H1 (cell line): Measurements from ENCODE around the gene GALE. TPM values are rescaled to one million over a fixed set of nuclear protein-coding genes. Genes with fewer than 3 reads are reported as not detected.

Experiments
- CTCF ChIA-PET: fragments of 300-600 bp; sonication (Branson Sonifier 250); formaldehyde crosslinking; loops from one replicate; lab custom pipeline; 2021; ENCODE audit not compliant: partially characterized antibody; lab: Charles Lee
- POLR2A ChIA-PET: fragments of 300-600 bp; sonication (Branson Sonifier 250); formaldehyde crosslinking; loops from one replicate; lab custom pipeline; 2021; ENCODE audit warnings: inconsistent platforms; ENCODE audit not compliant: partially characterized antibody; lab: Charles Lee
- DNase-seq, 2 experiments: peaks; one replicate each; pipeline versions ENCODE4 v3.0.0 to v3.0.0-alpha.2; 2010 to 2022; ENCODE audit warnings: low spot score in 2 of 2, low read depth in 1 of 2, mixed read lengths in 1 of 2
- FAIRE-seq: peaks from 2 replicates; lab custom pipeline; 2011; peaks lifted over from hg19 to GRCh38; lab: Jason Lieb, UNC
- H2AFZ ChIP-seq: 2 replicates; pipeline ENCODE4 v1.8.1; 2012; ENCODE audit warnings: low read length, inconsistent platforms
- H2AK5ac ChIP-seq: 2 replicates; pipeline ENCODE4 v1.6.1; 2013; ENCODE audit warnings: low read depth, low read length
- H2BK120ac ChIP-seq: replicated peaks from 2 replicates; pipeline ENCODE3; 2013; ENCODE audit warnings: low read depth, low read length, inconsistent platforms
- H2BK12ac ChIP-seq: 2 replicates; pipeline ENCODE4 v1.6.1; 2013; ENCODE audit warnings: low read depth, low read length
- H2BK15ac ChIP-seq: 2 replicates; pipeline ENCODE4 v1.6.1; 2013; ENCODE audit warnings: low read length
- H2BK20ac ChIP-seq: 2 replicates; pipeline ENCODE4 v1.6.1; 2013; ENCODE audit warnings: low read length
- H2BK5ac ChIP-seq: 2 replicates; pipeline ENCODE4 v1.6.1; 2013; ENCODE audit warnings: low read depth, low read length
- H3K14ac ChIP-seq: 2 replicates; pipeline ENCODE4 v1.6.1; 2013; ENCODE audit warnings: inconsistent platforms; ENCODE audit not compliant: insufficient read length
- H3K18ac ChIP-seq: 2 replicates; pipeline ENCODE4 v1.6.1; 2013; ENCODE audit warnings: low read length; ENCODE audit errors: extremely low read depth
- H3K23ac ChIP-seq: 2 replicates; pipeline ENCODE4 v1.6.1; 2013; ENCODE audit warnings: inconsistent platforms; ENCODE audit not compliant: insufficient read length
- H3K23me2 ChIP-seq: 2 replicates; pipeline ENCODE4 v1.6.1; 2013; ENCODE audit warnings: low read depth, low read length
- H3K27ac ChIP-seq: 2 replicates; pipeline ENCODE4 v1.6.1; 2011; ENCODE audit warnings: low read depth, low read length, inconsistent platforms
- H3K27me3 ChIP-seq, 4 experiments: replicated peaks in 1 of 4; 1 replicate in 1 of 4; 2 replicates in 3 of 4; pipeline versions ENCODE4 v1.6.1 to v1.8.1; 2011 to 2013; ENCODE audit warnings: low read length in 3 of 4, mild to moderate bottlenecking in 3 of 4, inconsistent platforms in 2 of 4, mixed read lengths in 2 of 4, moderate library complexity in 1 of 4; ENCODE audit not compliant: control insufficient read depth in 3 of 4, insufficient read depth in 3 of 4; ENCODE audit errors: extremely low read depth in 1 of 4
- H3K36me3 ChIP-seq, 4 experiments: 2 replicates each; pipeline versions ENCODE4 v1.6.1 to v1.8.1; 2011 to 2013; ENCODE audit warnings: mild to moderate bottlenecking in 4 of 4, low read length in 3 of 4, moderate library complexity in 2 of 4, control low read depth in 1 of 4, inconsistent platforms in 1 of 4; ENCODE audit not compliant: insufficient read depth in 4 of 4, control insufficient read depth in 2 of 4
- H3K4ac ChIP-seq: replicated peaks from 2 replicates; pipeline ENCODE3; 2013; ENCODE audit warnings: low read length, low read depth, mixed read lengths, inconsistent platforms; ENCODE audit not compliant: insufficient read length
- H3K4me1 ChIP-seq, 4 experiments: replicated peaks in 1 of 4; 1 replicate in 1 of 4; 2 replicates in 3 of 4; pipeline versions ENCODE4 v1.6.1 to v1.8.1; 2011 to 2013; ENCODE audit warnings: low read length in 3 of 4, inconsistent platforms in 2 of 4, mixed read lengths in 1 of 4; ENCODE audit not compliant: insufficient read depth in 4 of 4, control insufficient read depth in 3 of 4
- H3K4me2 ChIP-seq, 2 experiments: 2 replicates each; pipeline versions ENCODE4 v1.6.1 to v1.8.1; 2011 to 2013; ENCODE audit warnings: low read depth in 2 of 2, low read length in 2 of 2, control low read depth in 1 of 2, inconsistent platforms in 1 of 2, mild to moderate bottlenecking in 1 of 2; ENCODE audit not compliant: insufficient read depth in 1 of 2
- H3K4me3 ChIP-seq, 4 experiments: fragments of 200-600, 300-600 bp in 1 of 4; sonication (generic), shearing (Covaris generic), sonication (Bioruptor Twin) in 1 of 4; 2 replicates each; pipeline versions ENCODE4 v1.5.1 to v1.8.1; 2011 to 2016; ENCODE audit warnings: low read length in 4 of 4, low read depth in 3 of 4, control low read depth in 2 of 4, inconsistent platforms in 2 of 4, mild to moderate bottlenecking in 2 of 4, mixed read lengths in 1 of 4, moderate library complexity in 1 of 4; ENCODE audit not compliant: insufficient read depth in 2 of 4; ENCODE audit errors: extremely low read depth in 1 of 4
- H3K56ac ChIP-seq: replicated peaks from 2 replicates; pipeline ENCODE3; 2013; ENCODE audit warnings: low read depth, mild to moderate bottlenecking, mixed read lengths, low read length, inconsistent platforms; ENCODE audit not compliant: insufficient read length
- H3K79me1 ChIP-seq: 2 replicates; pipeline ENCODE4 v1.6.1; 2013; ENCODE audit warnings: low read depth, low read length, control low read depth
- H3K79me2 ChIP-seq, 2 experiments: 2 replicates each; pipeline versions ENCODE4 v1.6.1 to v1.8.1; 2012 to 2013; ENCODE audit warnings: low read length in 2 of 2, mild to moderate bottlenecking in 2 of 2, inconsistent platforms in 1 of 2; ENCODE audit not compliant: insufficient read depth in 2 of 2, control insufficient read depth in 1 of 2
- H3K9ac ChIP-seq, 4 experiments: replicated peaks in 1 of 4; 1 replicate in 1 of 4; 2 replicates in 3 of 4; pipeline versions ENCODE4 v1.6.1 to v1.8.1; 2011 to 2013; ENCODE audit warnings: low read depth in 3 of 4, low read length in 3 of 4, control low read depth in 2 of 4, mild to moderate bottlenecking in 2 of 4, moderate library complexity in 2 of 4, inconsistent platforms in 1 of 4; ENCODE audit errors: extremely low read depth in 1 of 4
- H3K9me3 ChIP-seq, 2 experiments: 2 replicates each; pipeline versions ENCODE4 v1.6.1 to v1.8.1; 2012 to 2013; ENCODE audit warnings: mild to moderate bottlenecking in 2 of 2, moderate library complexity in 2 of 2, control low read depth in 1 of 2, inconsistent platforms in 1 of 2, low read depth in 1 of 2, low read length in 1 of 2, mixed read lengths in 1 of 2; ENCODE audit not compliant: insufficient read depth in 2 of 2
- H4K20me1 ChIP-seq, 2 experiments: replicated peaks in 1 of 2; 2 replicates each; pipeline versions ENCODE3 to v1.8.1; 2011 to 2013; ENCODE audit warnings: inconsistent platforms in 2 of 2, low read length in 2 of 2, mild to moderate bottlenecking in 1 of 2; ENCODE audit not compliant: insufficient read depth in 2 of 2, control insufficient read depth in 1 of 2
- H4K5ac ChIP-seq: 2 replicates; pipeline ENCODE4 v1.6.1; 2013; ENCODE audit warnings: low read length, low read depth, mixed read lengths, inconsistent platforms; ENCODE audit not compliant: insufficient read length
- H4K8ac ChIP-seq: 2 replicates; pipeline ENCODE4 v1.8.0; 2013; ENCODE audit warnings: mild to moderate bottlenecking, moderate library complexity, low read length, inconsistent platforms; ENCODE audit not compliant: insufficient read depth; ENCODE audit errors: extremely low read depth
- H4K91ac ChIP-seq: replicated peaks from 2 replicates; pipeline ENCODE3; 2013; ENCODE audit warnings: low read length, mixed read lengths, inconsistent platforms; ENCODE audit not compliant: insufficient read length
- CTBP2 ChIP-seq: IDR thresholded peaks from 2 replicates; pipeline ENCODE4 v1.7.0; 2011; ENCODE audit warnings: borderline replicate concordance, mild to moderate bottlenecking, moderate library complexity, mixed read lengths, low read length; ENCODE audit not compliant: insufficient read depth, insufficient read length
- EGR1 ChIP-seq: IDR thresholded peaks from 2 replicates; pipeline ENCODE4 v1.6.1; 2011; ENCODE audit warnings: low read depth, low read length, borderline replicate concordance
- EZH2 ChIP-seq: fragments of 200-600 bp; sonication (generic); IDR thresholded peaks from 2 replicates; pipeline ENCODE4 v1.7.1; 2012; ENCODE audit warnings: low read depth, mild to moderate bottlenecking, moderate library complexity, low read length, inconsistent platforms; ENCODE audit not compliant: severe bottlenecking
- GTF2F1 ChIP-seq: IDR thresholded peaks from 2 replicates; pipeline ENCODE4 v1.6.1; 2012; ENCODE audit warnings: low read depth, low read length, improper control_type of control experiment, borderline replicate concordance
- POU5F1 ChIP-seq: IDR thresholded peaks from 2 replicates; pipeline ENCODE4 v1.6.1; 2011; ENCODE audit warnings: low read depth, mild to moderate bottlenecking, low read length, moderate library complexity
- RBBP5 ChIP-seq: IDR thresholded peaks from 2 replicates; pipeline ENCODE4 v1.7.1; 2012; ENCODE audit warnings: low read depth, mild to moderate bottlenecking, inconsistent platforms, low read length, moderate library complexity, borderline replicate concordance
- RNF2 ChIP-seq: fragments of 200-900, 300-1000 bp; sonication (generic); IDR thresholded peaks from 2 replicates; pipeline ENCODE4 v1.7.1; 2016; ENCODE audit warnings: borderline replicate concordance, low read depth, mild to moderate bottlenecking, antibody characterized with exemption, low read length; ENCODE audit not compliant: poor library complexity, severe bottlenecking; ENCODE audit errors: missing control alignments
- RXRA ChIP-seq: IDR thresholded peaks from 2 replicates; pipeline ENCODE4 v1.6.1; 2011; ENCODE audit warnings: low read depth, mild to moderate bottlenecking, low read length, moderate library complexity; ENCODE audit not compliant: insufficient read depth
- SAP30 ChIP-seq: fragments of 300-600 bp; sonication (generic); IDR thresholded peaks from 2 replicates; pipeline ENCODE4 v1.7.1; 2012; ENCODE audit warnings: low read length, moderate library complexity, mild to moderate bottlenecking, inconsistent platforms; ENCODE audit not compliant: insufficient read depth, insufficient replicate concordance
- SIRT6 ChIP-seq: IDR thresholded peaks from one replicate; pipeline ENCODE4 v1.7.1; 2012; ENCODE audit warnings: low read length, inconsistent platforms
- SIX5 ChIP-seq: IDR thresholded peaks from 2 replicates; pipeline ENCODE4 v1.6.1; 2011; ENCODE audit warnings: mild to moderate bottlenecking, low read depth, low read length
- TBP ChIP-seq: IDR thresholded peaks from 2 replicates; pipeline ENCODE4 v1.6.1; 2011; ENCODE audit warnings: low read depth, low read length, improper control_type of control experiment
- TEAD4 ChIP-seq: IDR thresholded peaks from 2 replicates; pipeline ENCODE4 v1.6.1; 2012; ENCODE audit warnings: low read depth, low read length, inconsistent platforms, mixed read lengths
- polyA plus RNA-seq, 7 experiments: library from polyadenylated mRNA; depleted of rRNA in 3 of 7; stranded (reverse) in 5 of 7; unstranded in 2 of 7; fragments of >200 nt in 5 of 7; fragments of 200-250 nt in 2 of 7; gene quantifications; 1 replicate in 5 of 7; 2 replicates in 1 of 7; 4 replicates in 1 of 7; pipeline versions ENCODE4 v1.2.1 to v1.2.3, GENCODE V29; 2011 to 2013; ENCODE audit warnings: missing spikeins in 2 of 7, mixed read lengths in 2 of 7
- total RNA-seq: library from RNA; stranded (reverse); fragmentation: NEBNext Ultra II Directional; extraction: Animal tissue kit (Norgen Biotek cat#: 25700); gene quantifications from 2 replicates; pipeline ENCODE4 v1.2.1, GENCODE V29; 2021

Gene GALE
- total and polyA plus RNA-seq, 2 of the 8 experiments (the other 6 are each of a cell fraction or from before 2014, with no cell fraction given), result 26.0 to 33.9 TPM

DNA sequence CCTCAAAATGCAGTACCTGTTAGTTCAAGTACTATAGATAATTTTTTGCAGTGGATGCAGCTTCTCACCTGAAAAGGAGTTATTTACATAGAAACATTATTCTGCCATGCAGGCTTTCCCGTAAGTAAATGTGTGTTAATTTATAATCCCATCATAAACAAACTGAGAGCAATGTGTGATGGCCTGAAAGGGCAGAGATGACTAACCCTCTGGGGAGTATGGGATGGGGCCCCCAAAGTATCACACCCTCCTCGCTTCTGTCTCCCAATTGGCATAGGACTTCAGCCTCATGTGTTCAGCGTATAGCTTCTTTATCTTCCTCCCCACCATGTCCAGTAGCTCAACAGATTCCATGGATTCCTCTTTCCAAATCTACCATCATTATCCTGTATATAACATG is 17.1 kb upstream of the GALE start (continued):
- no peak for TF ChIP-seq POU5F1

- H3K4ac ChIP-seq, result no peak overlapping the region
- H4K5ac ChIP-seq, result no peak overlapping the region
- no peak overlapping the region for H3K4me3 ChIP-seq
- no peak overlapping the region for H2BK5ac ChIP-seq
- no peaks in the 10 kb centered on the region for H3K79me2 ChIP-seq
- no peak overlapping the region for H3K23ac ChIP-seq
- H3K56ac ChIP-seq, result no peak overlapping the region
- H2AK5ac ChIP-seq, result no peak overlapping the region
- no peaks in the 10 kb centered on the region for H3K27me3 ChIP-seq
- H4K20me1 ChIP-seq, result no peaks in the 10 kb centered on the region
- FAIRE-seq, result no peak
- no peaks in the 10 kb centered on the region for H3K79me1 ChIP-seq
- H3K36me3 ChIP-seq, result peaks cover 0 to 23% (median 1%) of the 10 kb centered on the region in 4 experiments; a peak in 5 of 8 replicates
- CTCF ChIA-PET, result interaction anchor here (1.2 to 2.9 kb wide), 5 partner anchors 7 to 100 kb away, joined by 3 to 13 read pairs (median 5); partner anchors contain the start of gene CNR2
- no peaks in the 10 kb centered on the region for H3K23me2 ChIP-seq
- no peak overlapping the region for H2BK120ac ChIP-seq
- no peak overlapping the region for H2BK12ac ChIP-seq
- H2BK20ac ChIP-seq, result no peak overlapping the region
- H3K9me3 ChIP-seq, result no peaks in the 10 kb centered on the region
- no peaks in the 10 kb centered on the region for H3K4me1 ChIP-seq
- H3K18ac ChIP-seq, result no peak overlapping the region
- H4K91ac ChIP-seq, result no peak overlapping the region
- no peak for DNase-seq
- H2BK15ac ChIP-seq, result no peak overlapping the region
- H3K4me2 ChIP-seq, result no peak overlapping the region
- no peak overlapping the region for H3K14ac ChIP-seq
- no peak overlapping the region for H2AFZ ChIP-seq
- no peak overlapping the region for H4K8ac ChIP-seq
- POLR2A ChIA-PET, result interaction anchor here (1.1 to 1.5 kb wide), 4 partner anchors 9 to 162 kb away, joined by 3 to 5 read pairs (median 4); partner anchors contain the start of gene HMGCL
- H3K9ac ChIP-seq, result no peak overlapping the region
- no peak overlapping the region for H3K27ac ChIP-seq
- TF ChIP-seq CTBP2 (no peak), EGR1 (no peak), RNF2 (no peak), TBP (no peak), GTF2F1 (no peak), EZH2 (no peak), TEAD4 (no peak), SAP30 (no peak), RXRA (no peak), SIX5 (no peak), RBBP5 (no peak), SIRT6 (no peak)
Measured at GRCh38 chr1:23816906-23817305, 16.4 kb upstream of the GALE start.
